DMS53 (cell line): ENCODE data around the gene JAML.

ENCODE experiments used
- DNase-seq: peaks from one replicate; lab custom pipeline; 2025; lab: John Stamatoyannopoulos, UW

JAML gene

GRCh38 chr11:118167906-118168305 is 56.9 kb downstream of the JAML start:
- no peak for DNase-seq

- DNase-seq: no peak
Observed at GRCh38 chr11:118167253-118167652, 57.6 kb downstream of the JAML start.

- DNase-seq: no peak
Observed at GRCh38 chr11:118166641-118167040, 58.2 kb downstream of the JAML start.

- DNase-seq: no peak
Observed at GRCh38 chr11:118164885-118165284, 59.9 kb downstream of the JAML start.

- DNase-seq: no peak
Observed at GRCh38 chr11:118163494-118163893, 61.3 kb downstream of the JAML start.

- DNase-seq: no peak
Observed at GRCh38 chr11:118162846-118163245, 62.0 kb downstream of the JAML start.

DNA sequence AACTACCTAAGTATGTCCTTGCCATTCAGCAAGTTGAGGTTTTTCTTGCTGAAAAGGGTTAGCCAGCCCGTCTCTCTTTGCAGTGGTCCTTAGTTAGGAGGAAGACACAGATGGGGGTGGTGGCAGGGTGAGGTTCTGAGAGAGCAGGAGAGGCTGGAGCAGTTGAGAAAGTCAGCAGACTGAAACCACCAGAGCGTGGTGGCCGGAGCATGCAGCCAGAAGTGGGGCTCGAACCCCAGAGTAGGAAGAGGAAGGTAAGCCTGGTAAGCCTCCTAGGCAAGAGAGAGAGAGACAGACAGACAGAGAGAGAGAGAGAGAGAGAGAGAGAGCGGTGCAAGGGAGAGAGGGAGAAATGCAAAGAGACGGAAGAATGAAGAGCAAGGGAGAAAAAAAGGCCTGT is 63.0 kb downstream of the JAML start:
- no peak for DNase-seq

- no peak for DNase-seq
Observed at GRCh38 chr11:118157186-118157895, 67.5 kb downstream of the JAML start.

DNA sequence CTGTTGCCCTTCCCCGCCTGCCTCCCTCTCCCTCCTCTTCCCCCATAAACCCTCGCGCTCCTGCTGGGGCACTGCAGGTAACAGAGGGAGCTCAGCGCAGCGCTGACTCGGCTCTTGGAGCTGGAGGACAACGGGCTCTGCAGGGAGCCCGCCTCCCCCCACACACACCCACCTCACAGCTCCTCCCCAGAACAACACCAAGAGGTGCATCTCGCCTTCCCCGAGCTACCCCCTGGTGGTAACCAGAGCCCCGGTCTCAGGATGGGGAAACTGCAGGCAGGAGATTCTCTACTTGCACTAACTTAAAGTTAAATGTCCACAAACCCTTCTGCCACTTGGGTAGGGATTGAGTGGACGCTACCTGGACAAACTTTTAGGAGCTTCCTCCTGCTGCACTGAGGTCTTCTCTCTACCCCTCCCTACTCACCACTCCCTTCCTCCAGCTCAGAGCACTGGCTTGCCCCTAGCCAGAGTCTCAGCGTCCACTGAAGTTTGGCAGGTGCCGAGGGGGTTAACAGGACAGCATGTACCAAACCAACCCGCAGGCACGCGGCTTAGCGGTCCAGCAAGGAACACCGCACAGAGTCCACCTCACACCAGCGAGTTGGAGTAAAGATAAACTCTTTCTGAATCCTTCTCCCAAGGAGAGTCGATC is 68.2 kb downstream of the JAML start:
- peak; percentile 51 for DNase-seq

DNA sequence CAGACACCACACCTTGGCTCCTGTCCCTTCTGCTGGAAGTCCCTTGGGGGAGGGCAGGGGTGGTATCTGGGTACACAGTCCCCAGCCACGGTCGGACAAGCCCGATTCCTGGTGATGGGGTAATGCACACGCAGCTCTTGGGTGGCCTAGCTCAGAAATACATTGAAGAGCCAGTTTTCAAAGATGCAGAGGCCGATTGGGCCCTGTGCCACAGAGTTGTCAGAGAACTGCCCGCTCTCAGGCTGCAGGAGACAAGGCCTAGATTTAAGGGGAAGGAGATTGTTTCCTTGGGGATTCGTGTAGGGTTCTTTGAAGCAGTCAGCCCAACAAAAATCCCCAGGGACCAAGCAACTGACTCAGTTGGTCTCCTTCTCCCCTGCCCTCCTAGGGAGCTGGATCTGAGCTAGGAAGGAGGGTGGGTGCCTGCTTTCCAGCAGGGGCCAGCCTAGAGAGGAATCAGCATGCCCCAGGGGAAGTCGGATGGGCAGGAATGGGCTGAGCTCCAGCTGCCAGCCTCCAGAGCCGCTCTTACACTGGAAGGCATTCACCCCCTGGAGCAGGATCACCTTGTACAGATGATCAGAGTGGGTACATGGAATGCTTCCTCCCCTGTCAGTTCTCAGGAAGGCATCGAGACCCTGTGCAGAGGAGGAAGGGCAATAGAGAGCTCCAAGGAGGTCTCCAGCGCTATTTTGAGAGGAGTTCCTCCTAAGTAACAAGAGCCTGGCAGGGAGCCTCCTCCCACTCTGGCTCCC is 68.9 kb downstream of the JAML start:
- no peak for DNase-seq

DNA sequence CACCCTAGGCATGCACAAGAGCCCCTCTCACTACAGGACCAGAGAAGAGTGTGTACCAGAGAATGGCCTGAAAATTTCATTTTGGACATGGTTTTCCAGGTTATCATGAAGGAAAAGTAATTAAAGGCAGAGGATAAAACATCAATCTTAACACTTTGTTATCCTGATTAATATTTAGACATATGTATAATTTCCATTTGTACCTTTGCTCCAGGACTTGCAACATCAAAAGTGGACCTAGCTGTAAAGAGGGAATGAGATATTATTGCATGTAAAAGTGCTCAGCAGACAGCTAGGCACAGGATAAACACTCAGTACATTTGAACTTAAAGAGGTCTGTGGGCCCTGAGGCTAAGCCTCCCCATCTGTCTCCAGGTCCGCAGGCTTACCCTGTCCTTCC is 70.2 kb downstream of the JAML start:
- no peak for DNase-seq

DNA sequence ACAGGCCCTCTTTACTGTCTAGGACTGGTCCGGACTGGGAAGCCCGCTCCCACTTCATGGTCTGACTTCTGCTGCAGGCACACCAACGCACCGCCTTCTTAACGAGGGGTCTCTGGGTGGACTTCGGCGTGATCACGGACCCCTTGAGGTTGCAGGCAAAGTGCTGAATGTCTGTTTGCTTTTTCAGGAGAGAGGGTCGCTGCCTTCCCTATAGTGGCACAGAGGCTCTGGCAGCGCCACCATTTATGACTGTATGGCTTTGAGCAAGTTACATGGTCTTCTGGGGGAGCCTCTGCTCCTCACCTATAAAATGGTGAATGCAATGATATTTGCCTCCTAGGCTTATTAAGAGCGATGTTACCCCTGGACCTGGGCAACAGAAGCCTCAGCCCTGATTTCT is 70.8 kb downstream of the JAML start:
- no peak for DNase-seq

GRCh38 chr11:118153516-118153915 is 71.3 kb downstream of the JAML start:
- no peak for DNase-seq

DNA sequence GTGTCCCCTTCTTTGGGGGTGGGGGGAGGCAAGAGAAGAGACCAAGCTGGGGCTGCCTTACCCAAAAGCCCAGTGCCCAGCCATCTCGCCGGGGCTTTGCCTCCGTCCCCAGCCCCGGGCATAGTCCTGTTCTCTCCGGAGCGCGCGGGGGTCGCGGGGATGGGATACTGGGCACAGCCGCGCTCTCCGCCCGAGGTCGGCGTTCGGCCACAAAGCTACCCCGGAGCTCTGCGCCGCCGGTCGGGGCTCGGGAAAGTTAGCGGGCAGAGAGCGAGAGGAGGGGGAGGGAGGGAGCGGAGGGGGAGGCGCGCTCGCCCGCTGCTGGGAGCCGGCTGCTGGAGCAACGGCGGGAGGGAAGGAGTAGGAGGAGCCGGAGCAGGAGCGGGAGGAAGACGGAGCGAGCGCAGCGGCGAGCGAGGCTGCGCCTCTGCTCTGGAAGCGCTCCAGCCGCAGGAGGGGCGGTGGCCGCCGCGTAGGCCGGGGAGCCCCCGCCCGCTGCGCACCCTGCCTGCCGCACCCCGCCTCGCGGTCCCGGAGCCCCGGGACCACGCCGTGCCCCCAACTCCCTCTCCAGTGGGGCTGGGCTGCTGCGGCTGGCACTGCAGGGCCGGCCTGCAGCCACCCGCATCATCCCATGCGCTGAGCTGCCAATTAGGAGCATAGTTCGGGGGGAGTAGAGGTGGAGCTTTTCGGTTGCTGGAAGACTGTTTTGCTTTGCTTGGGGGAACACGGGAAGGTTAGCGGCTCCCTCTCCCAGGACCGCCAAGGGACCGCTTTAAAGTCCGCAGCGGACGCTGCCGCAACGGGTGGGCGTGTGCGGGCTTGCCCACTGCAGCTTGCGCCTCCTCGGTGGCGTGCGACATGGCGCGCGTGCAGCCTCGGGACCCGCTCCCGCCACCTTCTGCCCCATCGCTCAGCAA is 72.0 kb downstream of the JAML start, which contains the start of gene SCN4B:
Gene SCN4B, minus strand, starts transcription at position 272 of the 920 bp plus-strand sequence. Its CDS starts 150 bp downstream, at position 122.
- peak; percentile 78 for DNase-seq

GRCh38 chr11:118152020-118152551 is 72.7 kb downstream of the JAML start:
- no peak for DNase-seq

- no peak for DNase-seq
Observed at GRCh38 chr11:118151431-118151830, 73.4 kb downstream of the JAML start.

DNA sequence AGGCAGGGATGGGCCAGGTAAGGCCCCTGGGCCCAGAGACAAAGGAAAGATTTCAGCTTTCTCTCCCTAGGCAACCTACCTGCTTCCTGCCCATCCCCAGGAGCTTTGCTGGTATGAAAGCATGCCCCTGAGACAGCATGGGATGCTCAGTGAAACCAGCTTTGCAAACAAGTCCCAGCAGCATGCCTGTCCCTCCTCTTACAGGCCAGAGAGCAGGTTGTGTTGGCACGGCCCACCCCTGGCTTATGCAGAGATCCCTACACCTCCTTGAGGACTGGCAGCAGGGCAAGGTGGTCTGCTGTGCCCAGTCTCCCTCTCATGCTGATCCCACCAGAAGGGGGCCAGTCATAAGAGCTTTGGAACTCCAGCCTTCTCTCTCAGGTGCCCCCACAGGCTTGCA is 75.3 kb downstream of the JAML start:
- DNase-seq: no peak

DNA sequence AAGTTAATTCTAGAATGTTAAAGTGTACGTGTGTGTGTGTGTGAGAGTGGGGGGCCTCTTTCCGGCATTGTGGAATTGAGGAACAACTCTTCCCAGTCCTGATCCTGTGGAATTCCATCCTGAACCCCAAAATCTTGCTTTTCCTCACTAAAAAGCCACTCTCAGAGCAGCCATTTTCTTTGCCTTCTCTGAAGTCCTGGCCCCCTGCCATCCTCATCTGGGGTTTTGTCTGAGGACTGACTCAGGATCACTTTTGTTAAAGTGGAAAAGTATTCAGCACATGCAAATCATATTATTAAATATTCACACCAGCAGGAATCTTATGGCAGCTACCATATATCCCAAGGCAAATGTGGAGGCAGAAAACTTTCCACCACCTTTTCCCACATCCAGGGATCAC is 76.0 kb downstream of the JAML start:
- no peak for DNase-seq

GRCh38 chr11:118148240-118148639 is 76.6 kb downstream of the JAML start:
- DNase-seq: no peak

DNA sequence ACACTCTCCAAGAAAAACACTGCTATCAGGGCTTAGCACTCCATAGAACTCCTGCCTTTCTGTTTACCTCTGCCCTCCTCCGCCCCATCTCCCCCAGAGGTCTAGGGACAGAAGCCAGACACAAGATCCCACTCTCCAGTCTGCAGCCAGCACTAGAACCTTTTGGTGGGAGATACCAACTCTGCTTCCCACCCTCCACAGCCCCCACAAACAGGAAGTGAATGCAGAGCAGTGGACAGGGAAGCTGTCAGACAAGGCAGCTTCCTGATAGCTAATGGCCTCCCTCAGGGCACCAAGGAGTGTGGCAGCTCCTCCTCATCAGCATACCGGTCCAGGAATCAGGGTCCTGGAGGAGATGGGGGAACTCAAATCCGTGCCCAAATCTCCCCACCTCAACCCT is 77.3 kb downstream of the JAML start:
- no peak for DNase-seq

GRCh38 chr11:118146554-118146953 is 78.3 kb downstream of the JAML start:
- no peak for DNase-seq
